Measurements from ENCODE around the gene MYO16.

GRCh38 chr13:109255141-109255856 lies 625.9 kb downstream of the MYO16 start:
- TF ChIP-seq CTCF (IDR thresholded peaks at IDR 0.05; ENCODE audit: poor library complexity, severe bottlenecking), result no peak
- no peak for TF ChIP-seq EP300 (conservative IDR thresholded peaks at IDR 0.05; ENCODE audit: poor library complexity, severe bottlenecking)
- no peak for TF ChIP-seq EZH2 (IDR thresholded peaks at IDR 0.05; ENCODE audit: borderline replicate concordance, insufficient read depth, low read length, poor library complexity, severe bottlenecking)
- no peak for TF ChIP-seq RAD21 (conservative IDR thresholded peaks at IDR 0.05)
- TF ChIP-seq MXI1 (conservative IDR thresholded peaks at IDR 0.05; ENCODE audit: poor library complexity, severe bottlenecking), result no peak
- TF ChIP-seq, protein P1, sequence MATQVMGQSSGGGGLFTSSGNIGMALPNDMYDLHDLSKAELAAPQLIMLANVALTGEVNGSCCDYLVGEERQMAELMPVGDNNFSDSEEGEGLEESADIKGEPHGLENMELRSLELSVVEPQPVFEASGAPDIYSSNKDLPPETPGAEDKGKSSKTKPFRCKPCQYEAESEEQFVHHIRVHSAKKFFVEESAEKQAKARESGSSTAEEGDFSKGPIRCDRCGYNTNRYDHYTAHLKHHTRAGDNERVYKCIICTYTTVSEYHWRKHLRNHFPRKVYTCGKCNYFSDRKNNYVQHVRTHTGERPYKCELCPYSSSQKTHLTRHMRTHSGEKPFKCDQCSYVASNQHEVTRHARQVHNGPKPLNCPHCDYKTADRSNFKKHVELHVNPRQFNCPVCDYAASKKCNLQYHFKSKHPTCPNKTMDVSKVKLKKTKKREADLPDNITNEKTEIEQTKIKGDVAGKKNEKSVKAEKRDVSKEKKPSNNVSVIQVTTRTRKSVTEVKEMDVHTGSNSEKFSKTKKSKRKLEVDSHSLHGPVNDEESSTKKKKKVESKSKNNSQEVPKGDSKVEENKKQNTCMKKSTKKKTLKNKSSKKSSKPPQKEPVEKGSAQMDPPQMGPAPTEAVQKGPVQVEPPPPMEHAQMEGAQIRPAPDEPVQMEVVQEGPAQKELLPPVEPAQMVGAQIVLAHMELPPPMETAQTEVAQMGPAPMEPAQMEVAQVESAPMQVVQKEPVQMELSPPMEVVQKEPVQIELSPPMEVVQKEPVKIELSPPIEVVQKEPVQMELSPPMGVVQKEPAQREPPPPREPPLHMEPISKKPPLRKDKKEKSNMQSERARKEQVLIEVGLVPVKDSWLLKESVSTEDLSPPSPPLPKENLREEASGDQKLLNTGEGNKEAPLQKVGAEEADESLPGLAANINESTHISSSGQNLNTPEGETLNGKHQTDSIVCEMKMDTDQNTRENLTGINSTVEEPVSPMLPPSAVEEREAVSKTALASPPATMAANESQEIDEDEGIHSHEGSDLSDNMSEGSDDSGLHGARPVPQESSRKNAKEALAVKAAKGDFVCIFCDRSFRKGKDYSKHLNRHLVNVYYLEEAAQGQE (IDR thresholded peaks at IDR 0.05; ENCODE audit: borderline replicate concordance), result no peak
- TF ChIP-seq POLR2AphosphoS5 (IDR thresholded peaks at IDR 0.05), result no peak

Data from neural cell (in vitro differentiated cells).